ENCODE results near the gene HPS5. TPM values are rescaled to one million over a fixed set of nuclear protein-coding genes. Genes with fewer than 3 reads are reported as not detected.

HPS5 gene
- total and polyA plus RNA-seq, 2 donors (not counting 3 experiments of a cell fraction or from before 2014, with no cell fraction given): 4.7 to 14.1 TPM

- Histone ChIP-seq H4K20me1 (replicated peaks; ENCODE audit: control insufficient read depth, extremely low read depth, insufficient read depth, low read length) (no peaks in the 10 kb centered on the region), H3K4me2 (ENCODE audit: insufficient read depth, low read length) (no peak overlapping the region), H3K9ac (replicated peaks; ENCODE audit: extremely low read depth, insufficient read depth, low read length) (no peak overlapping the region), H3K36me3 (ENCODE audit: control insufficient read depth in 2 of 2, extremely low read depth in 1 of 2, insufficient read depth in 2 of 2, low read length in 2 of 2) (no peaks in the 10 kb centered on the region), H3K4me1 (ENCODE audit: control insufficient read depth, extremely low read depth, insufficient read depth, low read length) (no peaks in the 10 kb centered on the region), H2AFZ (ENCODE audit: low read depth, low read length) (no peak overlapping the region), H3K4me3 (replicated peaks in 1 of 3; ENCODE audit: insufficient read depth in 1 of 3, low read depth in 1 of 3, low read length in 3 of 3) (no peak overlapping the region), H3K27ac (ENCODE audit: insufficient read depth, low read depth, low read length) (no peak overlapping the region), H3K9me1 (replicated peaks; ENCODE audit: control insufficient read depth, extremely low read depth, insufficient read depth, low read length) (no peaks in the 10 kb centered on the region), H3K9me3 (replicated peaks; ENCODE audit: control insufficient read depth, insufficient read depth, low read length) (no peaks in the 10 kb centered on the region), H3K27me3 (ENCODE audit: control insufficient read depth in 2 of 2, insufficient read depth in 2 of 2, low read length in 2 of 2) (no peaks in the 10 kb centered on the region), H3K79me2 (ENCODE audit: control insufficient read depth, insufficient read depth, low read length) (no peaks in the 10 kb centered on the region)
- dilution Hi-C loops (cut with MboI; ENCODE audit: extremely low pct_ligation_motif_present, low sequenced_read_pairs) (no loop called here), intact Hi-C loops (cut with micrococcal nuclease) (no loop called here)
- POLR2A ChIA-PET: no interaction called here
- TF ChIP-seq CTCF (IDR thresholded peaks at IDR 0.05; ENCODE audit: extremely low read depth in 1 of 2, insufficient read depth in 1 of 2, low read depth in 1 of 2, low read length in 2 of 2) (no peak), POLR2A (IDR thresholded peaks at IDR 0.05; ENCODE audit: low read depth, low read length) (no peak), POLR2AphosphoS5 (IDR thresholded peaks at IDR 0.05; ENCODE audit: insufficient read depth, low read depth, low read length) (no peak), EZH2 (IDR thresholded peaks at IDR 0.05; ENCODE audit: borderline replicate concordance, low read depth, low read length, severe bottlenecking) (no peak), MAX (IDR thresholded peaks at IDR 0.05; ENCODE audit: insufficient read depth, insufficient read length) (no peak), MYC (IDR thresholded peaks at IDR 0.05; ENCODE audit: low read depth, low read length) (no peak), GATA2 (IDR thresholded peaks at IDR 0.05; ENCODE audit: insufficient read depth, insufficient read length, low read depth, low read length) (no peak), JUN (IDR thresholded peaks at IDR 0.05; ENCODE audit: borderline replicate concordance, insufficient read depth, insufficient read length, low read depth) (no peak), FOS (IDR thresholded peaks at IDR 0.05; ENCODE audit: borderline replicate concordance, insufficient read depth, low read length) (no peak)
- DNase-seq (ENCODE audit: low read depth, low spot score) (no peak), FAIRE-seq (no peak)
- no TSS peak for BruUV-seq (replicated peaks)
- CTCF ChIA-PET: no interaction called here
These were observed 57.0 kb downstream of the HPS5 start for GRCh38 chr11:18264677-18265555.

Measured in endothelial cell of umbilical vein (primary cell).